ENCODE measurements around the gene MTX1.

GRCh38 chr1:155209312-155209721 is 822 bp downstream of the MTX1 start:
- TF ChIP-seq, protein P1, sequence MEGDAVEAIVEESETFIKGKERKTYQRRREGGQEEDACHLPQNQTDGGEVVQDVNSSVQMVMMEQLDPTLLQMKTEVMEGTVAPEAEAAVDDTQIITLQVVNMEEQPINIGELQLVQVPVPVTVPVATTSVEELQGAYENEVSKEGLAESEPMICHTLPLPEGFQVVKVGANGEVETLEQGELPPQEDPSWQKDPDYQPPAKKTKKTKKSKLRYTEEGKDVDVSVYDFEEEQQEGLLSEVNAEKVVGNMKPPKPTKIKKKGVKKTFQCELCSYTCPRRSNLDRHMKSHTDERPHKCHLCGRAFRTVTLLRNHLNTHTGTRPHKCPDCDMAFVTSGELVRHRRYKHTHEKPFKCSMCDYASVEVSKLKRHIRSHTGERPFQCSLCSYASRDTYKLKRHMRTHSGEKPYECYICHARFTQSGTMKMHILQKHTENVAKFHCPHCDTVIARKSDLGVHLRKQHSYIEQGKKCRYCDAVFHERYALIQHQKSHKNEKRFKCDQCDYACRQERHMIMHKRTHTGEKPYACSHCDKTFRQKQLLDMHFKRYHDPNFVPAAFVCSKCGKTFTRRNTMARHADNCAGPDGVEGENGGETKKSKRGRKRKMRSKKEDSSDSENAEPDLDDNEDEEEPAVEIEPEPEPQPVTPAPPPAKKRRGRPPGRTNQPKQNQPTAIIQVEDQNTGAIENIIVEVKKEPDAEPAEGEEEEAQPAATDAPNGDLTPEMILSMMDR (IDR thresholded peaks at IDR 0.05): no peak
- no peak for TF ChIP-seq POLR2A (IDR thresholded peaks at IDR 0.05)

Measured in adrenal gland (tissue), 5 donors.